GM19468 (cell line): ENCODE results near the gene CDH13.
"Not testable (repeated sequence)": the region's sequence is repeated elsewhere in the genome, so short reads cannot be mapped to it uniquely, and the experiment has no call there.

Experiments used
- ATAC-seq: cut with Tn5 transposase; IDR thresholded peaks from one replicate; pipeline ENCODE4 v1.9.1; 2021; ENCODE audit warnings: mild to moderate bottlenecking, moderate library complexity, moderate number of reproducible peaks; ENCODE audit not compliant: unreplicated experiment; ENCODE audit errors: extremely low read depth

Gene CDH13

DNA sequence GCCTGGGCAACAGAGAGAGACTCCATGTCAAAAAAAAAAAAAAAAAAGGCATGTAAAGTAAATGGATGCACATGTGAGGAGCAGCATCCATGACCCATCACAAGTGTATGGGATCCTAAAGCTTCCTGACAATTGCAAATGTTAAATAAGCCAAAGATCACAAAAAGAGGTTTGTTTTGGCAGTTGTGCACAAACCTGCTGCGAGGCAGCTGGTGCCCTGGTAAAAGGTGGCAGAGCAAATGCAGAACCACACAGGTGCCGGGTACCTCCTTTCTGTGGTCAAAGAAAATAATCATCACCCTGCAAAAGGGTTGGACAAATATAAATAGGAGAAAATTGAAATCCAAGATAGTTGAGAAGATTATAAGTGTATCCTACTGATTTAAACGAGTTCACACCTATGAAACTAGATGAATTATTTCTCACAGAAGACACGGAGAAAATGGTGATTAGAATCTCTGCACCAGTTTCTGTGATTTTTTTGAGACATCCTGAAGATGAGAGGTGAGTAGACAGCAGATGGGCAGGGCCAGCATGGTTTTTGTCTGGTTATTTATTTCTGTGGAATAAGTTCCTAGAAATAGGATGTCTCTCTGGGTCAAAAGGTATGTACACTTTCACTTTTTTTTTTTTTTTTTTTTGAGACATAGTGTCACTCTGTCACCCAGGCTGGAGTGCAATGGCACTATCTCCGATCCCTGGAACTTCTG lies 291.3 kb downstream of the CDH13 start:
- ATAC-seq, result no peak

DNA sequence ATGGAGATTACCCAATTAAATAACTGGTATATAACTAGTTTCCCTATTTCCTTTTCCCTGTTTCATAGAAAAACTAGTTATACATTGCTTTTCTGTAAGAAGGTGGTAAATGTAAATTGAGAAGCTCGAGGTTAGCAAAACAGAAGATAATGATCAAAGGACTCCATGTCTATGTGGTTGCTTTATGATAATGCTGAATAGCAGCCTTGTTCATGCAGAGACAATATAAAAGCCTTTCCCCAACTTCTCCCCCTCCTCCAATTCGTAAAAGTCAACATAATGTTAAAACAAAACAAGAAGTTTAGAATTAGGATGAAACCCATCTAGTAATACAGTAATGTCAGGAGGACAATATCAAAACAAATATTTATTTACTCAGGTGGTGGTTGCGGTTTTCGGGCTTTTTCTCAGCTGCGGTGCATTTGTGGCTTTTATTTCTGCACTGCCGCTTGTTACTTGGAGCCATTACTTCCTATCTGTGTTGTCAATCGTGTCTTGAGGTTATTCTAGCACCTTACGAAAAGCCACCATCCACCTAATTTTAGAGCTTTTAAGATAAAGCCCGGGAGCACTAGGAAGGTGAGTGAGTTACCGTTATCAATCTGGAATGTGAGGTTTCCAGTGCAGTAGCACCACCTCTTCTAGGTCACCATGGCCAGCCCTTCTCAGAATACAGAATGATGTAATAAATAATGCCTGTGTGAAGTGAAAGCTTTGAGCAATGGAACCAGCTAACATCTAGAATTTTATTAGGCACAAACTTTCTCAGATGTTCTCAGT lies 297.5 kb downstream of the CDH13 start:
- no peak for ATAC-seq

DNA sequence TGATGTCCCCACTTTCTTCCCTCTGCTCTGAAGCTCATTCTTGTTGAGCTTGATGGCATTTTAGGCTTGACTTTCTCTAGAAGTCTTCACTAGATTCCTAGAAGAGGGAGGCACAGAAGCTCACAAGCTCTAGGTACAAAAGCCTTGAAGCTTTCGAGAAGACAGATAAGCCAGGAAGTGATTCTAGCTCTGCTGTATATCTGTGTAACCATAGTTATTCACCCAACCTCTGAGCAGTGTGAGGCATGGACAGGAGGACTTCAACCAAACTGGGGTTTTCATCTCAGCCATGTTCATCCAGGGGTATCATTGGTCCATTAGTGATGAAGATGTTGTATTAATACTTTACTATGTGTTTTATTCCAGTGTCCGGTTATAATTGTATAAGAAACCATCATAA lies 299.7 kb downstream of the CDH13 start:
- ATAC-seq, result no peak

DNA sequence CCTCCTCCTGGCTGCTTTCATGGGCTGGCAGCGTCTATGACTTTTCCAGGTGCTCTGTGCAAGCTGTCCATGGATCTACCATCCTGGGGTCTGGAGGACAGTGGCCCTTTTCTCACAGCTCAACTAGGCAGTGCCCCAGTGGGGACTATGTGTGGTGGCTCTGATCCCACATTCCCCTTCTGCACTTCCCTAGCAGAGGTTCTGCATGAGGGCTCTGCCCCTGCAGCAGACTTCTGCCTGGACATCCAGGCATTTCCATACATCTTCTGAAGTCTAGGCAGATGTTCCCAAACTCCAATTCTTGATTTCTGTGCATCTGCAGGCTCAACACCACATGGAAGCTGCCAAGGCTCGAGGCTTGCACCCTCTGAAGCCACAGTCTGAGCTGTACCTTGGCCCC lies 307.2 kb downstream of the CDH13 start:
- not testable (repeated sequence) for ATAC-seq

DNA sequence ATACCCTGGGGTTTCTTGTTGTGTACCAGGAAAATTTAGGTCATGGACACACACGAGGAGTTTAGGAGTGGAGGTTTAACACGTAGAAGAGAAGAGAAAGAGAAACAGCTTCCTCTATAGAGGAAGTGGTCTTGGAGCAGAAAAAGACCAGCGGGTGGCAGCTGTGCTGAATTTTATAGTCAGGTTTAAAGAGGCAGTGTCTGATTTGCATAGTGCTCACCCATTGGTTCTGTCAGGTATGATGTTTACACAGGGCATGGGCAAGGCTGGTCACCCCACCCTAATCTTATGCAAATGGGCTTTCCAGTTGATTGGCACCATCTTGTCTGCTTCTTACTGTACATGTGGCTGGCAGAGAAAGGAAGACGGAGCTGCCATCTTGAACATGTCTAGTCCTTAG lies 309.0 kb downstream of the CDH13 start:
- ATAC-seq, result no peak

DNA sequence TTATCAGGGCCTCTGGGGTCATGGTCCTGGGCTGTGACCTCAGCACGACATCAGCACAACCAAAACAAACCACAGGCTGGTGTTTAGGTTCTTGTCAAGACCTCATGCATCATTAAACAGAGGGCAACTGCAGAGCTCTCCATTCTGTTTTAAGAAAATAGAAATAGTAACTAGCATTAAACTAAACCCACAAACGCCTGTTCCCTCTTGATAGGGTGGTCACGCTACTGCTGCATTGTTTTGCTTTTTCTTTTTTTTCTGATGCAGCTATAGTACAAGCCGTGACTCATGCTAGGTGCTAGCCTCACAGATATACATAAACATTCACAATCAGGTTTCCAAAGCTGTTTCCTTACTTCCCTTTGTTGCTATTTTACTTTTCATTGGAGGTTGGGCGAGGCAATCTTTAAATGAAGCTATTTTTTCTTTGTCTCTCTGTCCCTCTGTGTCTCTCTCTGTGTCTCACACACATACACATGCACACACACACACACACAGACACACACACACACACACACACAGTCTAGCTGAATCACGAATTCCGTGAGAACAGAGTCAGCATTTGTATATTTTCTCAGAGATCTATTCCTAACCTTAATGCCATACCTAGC lies 310.3 kb downstream of the CDH13 start:
- no peak for ATAC-seq

DNA sequence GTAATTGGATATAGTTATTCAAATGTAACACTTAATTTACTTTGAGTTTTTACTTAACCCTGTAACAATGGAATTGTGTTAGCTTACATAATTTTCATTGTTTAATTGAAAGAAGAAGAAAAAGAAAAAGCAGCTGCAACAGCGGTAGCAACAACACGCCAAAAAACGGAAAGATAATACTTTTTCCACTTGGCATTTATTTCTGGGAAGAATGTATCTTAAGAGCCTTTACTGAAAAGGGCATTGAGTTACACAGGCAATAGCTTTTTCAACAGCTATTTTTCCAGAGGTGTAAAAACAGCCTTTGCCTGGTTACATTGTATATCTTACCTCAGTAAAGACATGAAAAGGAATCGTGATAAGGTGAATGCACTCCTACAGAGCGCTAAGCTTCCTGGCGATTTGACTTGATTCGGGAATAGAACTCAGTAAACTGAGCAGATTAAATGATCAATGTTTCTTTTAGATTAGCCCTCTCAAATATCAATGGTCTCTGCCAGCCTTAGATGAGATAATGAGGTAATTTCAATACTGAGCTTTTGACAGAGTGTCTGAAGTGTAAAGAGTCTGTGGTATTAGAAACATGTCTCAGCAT lies 311.3 kb downstream of the CDH13 start:
- no peak for ATAC-seq

DNA sequence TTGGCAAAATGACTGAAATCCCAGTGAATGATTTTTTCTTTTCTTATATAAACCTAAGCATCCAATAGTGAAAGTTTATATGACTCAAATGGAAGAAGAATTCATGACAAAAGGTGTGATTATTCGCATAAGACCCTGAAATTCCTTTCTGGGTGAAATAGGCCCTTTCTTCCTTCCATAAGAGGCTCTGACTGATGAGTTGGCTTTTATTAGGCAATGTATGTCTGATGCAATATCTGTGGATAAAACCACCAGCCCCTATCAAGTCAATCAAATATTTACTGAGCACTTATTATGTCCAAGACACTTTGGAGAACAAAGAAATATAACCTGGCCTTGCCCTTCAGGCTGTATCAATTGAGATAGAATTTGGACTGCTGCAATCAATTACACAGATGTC lies 316.6 kb downstream of the CDH13 start:
- ATAC-seq, result no peak

DNA sequence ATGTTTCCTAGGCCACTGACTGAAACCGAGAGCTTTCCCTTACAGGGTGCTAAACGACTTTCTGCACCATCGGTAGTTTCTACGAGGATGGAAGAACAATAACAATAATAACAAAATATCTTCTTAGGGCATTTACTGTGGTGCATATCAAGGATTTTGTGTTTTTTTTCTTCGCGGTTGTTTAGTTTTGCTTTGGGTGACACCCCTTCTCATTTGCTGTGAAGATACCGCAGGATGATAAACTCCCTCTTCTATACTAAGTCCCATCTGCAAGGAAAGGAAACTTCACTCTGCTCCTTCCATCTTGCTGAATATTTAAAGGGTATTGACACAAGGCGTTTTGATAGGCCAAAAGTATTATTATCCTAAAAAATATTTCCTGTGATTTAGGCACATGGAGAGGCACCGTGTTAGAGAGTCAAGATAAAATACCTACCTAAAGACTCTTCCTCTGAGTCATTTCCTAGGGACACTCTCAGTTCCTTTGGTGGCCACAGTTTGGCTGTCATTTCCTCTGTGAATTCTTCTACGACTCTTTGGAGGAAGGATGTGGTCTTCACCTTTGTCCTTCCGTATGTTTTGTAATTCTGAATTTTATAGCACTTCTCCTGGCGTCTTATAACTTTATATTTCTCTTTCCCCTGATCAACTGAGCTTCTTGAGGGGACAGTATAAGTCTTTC lies 318.8 kb downstream of the CDH13 start:
- ATAC-seq, result no peak

DNA sequence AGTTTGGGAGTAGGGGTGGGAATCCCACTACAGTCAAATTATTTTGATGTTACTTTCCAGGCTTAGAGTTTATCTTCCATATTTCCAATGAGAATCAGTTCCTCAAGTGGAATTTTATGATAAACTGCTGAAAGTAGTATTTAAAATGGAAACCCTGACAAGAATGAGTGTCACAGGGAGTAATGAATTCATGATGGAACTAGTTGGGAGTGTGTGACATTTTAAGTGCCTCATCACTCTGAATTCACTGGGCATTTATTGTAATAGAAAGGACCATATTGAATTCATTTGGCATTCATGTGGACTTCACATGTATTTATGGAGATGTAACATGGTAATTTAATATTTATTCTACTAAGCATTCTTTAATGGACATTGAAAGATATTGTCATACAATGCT lies 320.9 kb downstream of the CDH13 start:
- no peak for ATAC-seq

DNA sequence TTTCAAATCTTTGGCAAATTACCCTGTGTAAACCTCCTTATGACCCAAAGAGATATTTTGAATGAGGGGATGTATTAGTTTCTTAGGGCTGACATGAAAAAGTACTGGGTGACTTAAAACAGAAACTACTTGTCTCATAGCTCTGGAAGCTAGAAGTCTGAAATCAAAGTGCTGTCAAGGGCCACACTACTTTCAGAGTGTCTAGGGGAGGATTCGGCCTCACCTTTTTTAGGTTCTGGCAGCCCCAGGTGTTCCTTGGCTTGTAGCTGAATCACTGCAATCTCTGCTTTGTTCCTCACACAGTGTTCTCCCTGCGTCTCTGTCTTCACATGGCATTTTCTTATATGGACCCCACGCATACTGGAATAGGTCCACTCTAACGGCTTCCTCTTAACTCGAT lies 322.2 kb downstream of the CDH13 start:
- ATAC-seq, result no peak

DNA sequence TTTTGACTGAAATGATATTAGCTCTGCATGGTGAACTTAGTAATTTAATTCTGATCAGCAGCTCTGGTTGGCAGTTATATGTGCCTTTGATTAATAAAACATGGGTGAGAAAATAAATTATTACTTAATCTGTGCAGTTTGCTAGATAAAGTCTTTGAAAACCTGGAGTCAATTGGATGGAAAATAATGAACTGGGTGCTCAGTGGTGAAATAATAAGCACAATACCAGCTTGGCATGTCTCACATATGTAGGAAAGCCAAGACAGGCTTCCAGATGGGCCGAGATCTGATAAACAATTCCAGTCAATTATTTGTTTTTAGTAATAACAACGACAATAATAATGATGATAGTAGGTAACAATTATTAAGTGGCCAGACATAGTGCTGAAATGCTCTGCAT lies 326.7 kb downstream of the CDH13 start:
- no peak for ATAC-seq

DNA sequence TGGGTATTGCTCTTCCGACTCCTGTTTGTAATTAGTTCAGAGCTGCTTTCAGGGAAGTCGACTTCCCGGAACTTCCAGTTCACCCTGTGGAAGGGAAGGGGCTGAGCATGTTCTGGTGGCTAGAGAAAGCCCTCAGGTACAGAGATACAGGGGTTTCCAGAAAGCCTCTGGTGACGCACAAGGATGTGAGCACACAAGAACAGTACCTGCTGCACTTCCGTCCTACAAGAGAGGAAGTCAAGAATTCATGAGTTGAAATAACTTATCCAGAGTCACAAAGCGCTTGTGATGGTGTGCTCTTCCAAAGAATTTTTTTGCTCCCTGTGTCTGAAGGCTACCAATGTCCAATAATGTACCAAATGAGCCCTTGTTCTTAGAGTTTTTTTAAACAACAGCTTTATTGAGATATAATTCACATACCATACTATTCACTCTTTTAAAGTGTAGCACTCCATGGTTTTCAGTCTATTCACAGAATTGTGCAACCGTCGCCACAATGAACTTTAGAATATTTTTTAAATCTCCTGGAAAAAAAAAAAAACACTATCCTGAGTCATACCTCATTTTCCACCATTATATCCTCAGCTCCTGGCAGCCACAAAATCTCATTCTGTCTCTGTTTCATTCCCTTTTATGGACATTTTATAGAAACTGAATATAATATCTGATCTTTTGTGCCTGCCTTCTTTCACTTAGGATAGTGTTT lies 327.6 kb downstream of the CDH13 start:
- no peak for ATAC-seq

DNA sequence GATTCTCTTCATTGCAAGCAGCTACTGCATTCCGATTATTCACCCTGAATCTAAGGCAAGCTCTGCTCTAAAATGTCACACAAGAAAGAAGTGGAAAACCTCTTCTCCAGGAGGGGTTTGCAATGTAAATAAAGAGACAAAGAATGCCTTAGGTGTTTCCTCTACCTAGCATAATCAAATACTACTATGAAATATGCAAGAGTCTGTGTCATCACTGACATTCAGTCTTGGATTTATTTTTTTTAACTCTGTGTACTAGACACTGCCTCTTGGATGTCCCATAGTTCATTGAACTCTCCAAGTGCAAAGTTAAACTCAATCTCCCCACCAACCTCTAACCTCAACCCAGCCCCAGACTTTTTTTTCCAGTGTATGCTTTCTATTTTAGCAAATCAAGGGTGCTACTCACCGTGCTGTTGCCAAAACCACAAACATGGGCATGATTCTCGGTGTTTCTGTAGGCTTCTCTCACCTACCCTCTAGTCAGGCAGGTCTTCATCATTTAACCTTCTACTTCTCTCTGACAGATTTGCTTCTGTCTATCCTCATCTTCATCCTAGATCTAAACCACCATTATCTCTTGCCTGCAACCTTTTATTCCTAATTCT lies 329.1 kb downstream of the CDH13 start:
- no peak for ATAC-seq

DNA sequence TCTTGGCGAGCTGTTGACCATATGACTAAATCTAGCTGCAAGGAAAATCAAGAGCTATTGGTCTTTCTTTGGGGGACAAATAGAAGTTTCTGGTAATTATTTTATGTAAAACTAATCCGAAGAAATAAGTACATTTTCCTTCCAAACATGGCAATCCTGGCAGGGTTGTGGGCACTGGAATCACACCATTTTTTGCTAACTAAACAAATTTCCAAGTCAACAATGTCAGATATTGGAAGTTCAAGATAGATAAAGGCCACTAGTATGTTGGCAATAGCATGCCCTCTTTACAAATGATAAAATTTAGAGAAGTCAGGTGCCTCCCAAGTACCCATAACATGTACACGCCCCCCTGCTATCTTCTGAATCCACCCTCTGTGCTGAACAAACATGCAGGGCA lies 330.4 kb downstream of the CDH13 start:
- no peak for ATAC-seq

DNA sequence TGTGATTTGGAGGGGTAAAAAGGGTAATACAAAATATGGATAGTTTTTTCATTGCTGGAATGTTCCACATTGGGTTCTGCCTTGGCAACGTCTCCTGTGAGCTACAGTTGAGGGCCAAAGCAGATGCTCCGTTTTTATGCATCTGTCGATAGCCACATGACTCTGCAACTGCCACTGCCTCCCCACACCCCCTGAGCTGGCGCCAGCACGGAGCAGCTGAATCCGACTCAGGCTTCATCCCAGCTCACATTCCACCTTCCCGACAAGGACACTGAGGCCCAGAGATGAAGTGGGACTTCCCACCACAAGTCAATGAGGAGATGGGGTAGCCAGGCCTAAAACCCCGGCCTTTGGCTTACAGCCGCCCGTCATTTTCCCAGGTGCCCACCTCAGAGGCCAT lies 334.1 kb downstream of the CDH13 start:
- no peak for ATAC-seq

DNA sequence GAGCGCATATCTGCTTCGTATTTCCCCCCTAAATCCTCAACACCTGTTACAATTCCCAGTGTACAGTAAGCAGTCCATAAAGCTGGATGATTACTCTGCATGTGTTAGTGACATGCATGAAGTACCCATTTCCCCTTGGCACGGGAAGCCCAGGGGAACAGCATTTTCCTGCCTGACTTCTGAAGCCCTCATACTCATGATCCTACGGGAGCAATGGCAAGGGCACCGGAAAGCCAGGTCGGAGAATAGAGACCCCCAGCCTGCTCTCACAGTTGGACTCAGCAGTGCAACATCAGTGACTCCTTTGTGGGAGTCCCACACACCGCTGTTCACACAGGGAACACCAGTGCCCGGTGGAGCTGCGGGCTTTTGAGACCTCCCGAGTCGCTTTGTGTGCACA lies 336.9 kb downstream of the CDH13 start:
- ATAC-seq, result no peak

DNA sequence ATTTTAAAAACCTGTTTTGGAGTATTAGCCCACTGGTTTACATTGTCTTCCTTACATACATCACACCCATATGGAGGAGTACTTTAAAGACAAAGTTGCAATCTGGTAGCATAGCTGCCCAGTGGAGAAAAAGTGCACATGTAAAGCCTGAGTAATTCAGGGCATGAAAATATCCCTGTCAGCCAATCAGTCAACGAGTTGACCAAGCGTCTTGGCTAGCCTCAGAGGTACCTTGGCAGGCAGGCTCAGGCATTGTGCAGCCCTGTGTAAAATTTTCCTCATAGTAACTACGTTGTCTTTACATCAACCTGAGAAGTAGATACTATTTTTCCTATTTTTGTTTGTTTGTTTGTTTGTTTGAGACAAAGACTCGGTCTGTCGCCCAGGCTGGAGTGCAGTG lies 339.0 kb downstream of the CDH13 start:
- ATAC-seq, result no peak

DNA sequence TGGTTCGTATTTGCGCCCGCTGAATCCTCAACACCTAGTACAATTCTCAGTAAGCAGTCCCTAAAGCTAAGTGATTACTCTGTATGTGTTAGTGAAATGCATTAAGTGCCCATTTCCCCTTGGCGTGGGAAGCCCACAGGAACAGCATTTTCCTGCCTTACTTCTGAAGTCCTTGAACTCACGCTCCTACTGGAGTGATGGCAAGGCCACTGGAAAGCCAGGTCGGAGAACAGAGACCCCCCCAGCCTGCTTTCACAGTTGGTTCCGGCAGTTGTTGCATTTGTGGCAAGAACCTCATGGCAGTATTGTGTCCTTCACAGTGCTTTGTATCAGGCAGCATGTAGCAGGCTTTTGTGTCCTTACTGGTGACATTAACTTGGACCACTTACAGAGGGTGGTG lies 340.7 kb downstream of the CDH13 start:
- no peak for ATAC-seq

DNA sequence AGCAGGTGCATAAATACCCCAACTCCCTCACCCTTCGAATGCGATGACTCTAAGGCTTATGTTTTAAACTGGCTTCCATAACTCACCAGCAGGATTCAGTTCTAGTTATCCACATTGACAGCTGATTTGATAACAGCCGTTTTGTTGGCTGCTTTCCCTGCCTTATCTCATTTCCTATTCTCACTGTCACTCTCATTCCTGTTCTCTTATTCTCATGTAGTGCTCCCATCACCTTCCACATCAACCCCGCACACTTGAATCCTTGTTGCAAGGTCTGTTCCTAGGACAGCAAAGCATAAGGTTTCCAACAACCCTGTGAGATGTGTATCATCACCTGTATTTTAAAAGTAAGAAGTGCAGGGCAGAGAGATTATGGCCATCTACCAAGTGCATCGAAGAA lies 344.4 kb downstream of the CDH13 start:
- no peak for ATAC-seq
